Parathyroid adenoma (tissue), 2 donors: ENCODE results near the gene TIMP4.

Experiments
- H2AFZ ChIP-seq: fragments of 300-600 bp; sonication (generic); one replicate; pipeline ENCODE4 v1.7.0; 2017; ENCODE audit warnings: antibody characterized with exemption, mild to moderate bottlenecking
- H3K27ac ChIP-seq: fragments of 300-600 bp; sonication (generic); one replicate; pipeline ENCODE4 v1.7.0; 2017
- H3K27me3 ChIP-seq: fragments of 300-600 bp; sonication (generic); one replicate; pipeline ENCODE4 v1.7.0; 2017; ENCODE audit warnings: low read length; ENCODE audit not compliant: control insufficient read depth, insufficient read depth
- H3K36me3 ChIP-seq: fragments of 300-600 bp; sonication (generic); one replicate; pipeline ENCODE4 v1.7.0; 2017; ENCODE audit warnings: low read length; ENCODE audit not compliant: control insufficient read depth, insufficient read depth
- H3K4me1 ChIP-seq: fragments of 300-600 bp; sonication (generic); one replicate; pipeline ENCODE4 v1.7.0; 2017; ENCODE audit warnings: control low read depth
- H3K4me2 ChIP-seq: fragments of 300-600 bp; sonication (generic); one replicate; pipeline ENCODE4 v1.7.0; 2017; ENCODE audit warnings: low read length
- H3K4me3 ChIP-seq: fragments of 300-600 bp; sonication (generic); one replicate; pipeline ENCODE4 v1.7.0; 2017; ENCODE audit warnings: low read depth, low read length
- H3K79me2 ChIP-seq: fragments of 300-600 bp; sonication (generic); one replicate; pipeline ENCODE4 v1.7.0; 2017; ENCODE audit warnings: control low read depth
- H3K9ac ChIP-seq: fragments of 300-600 bp; sonication (generic); one replicate; pipeline ENCODE4 v1.7.0; 2017; ENCODE audit warnings: mild to moderate bottlenecking
- H3K9me3 ChIP-seq: fragments of 300-600 bp; sonication (generic); one replicate; pipeline ENCODE4 v1.7.0; 2017; ENCODE audit warnings: low read length; ENCODE audit not compliant: control insufficient read depth
- TF ChIP-seq, protein P1 (sequence below): fragments of 300-600 bp; sonication (generic); IDR thresholded peaks from one replicate; pipeline ENCODE4 v1.7.0; 2017; ENCODE audit warnings: antibody characterized with exemption, mild to moderate bottlenecking
- donor health status: primary hyperparathyroidism.

The TIMP4 gene

DNA sequence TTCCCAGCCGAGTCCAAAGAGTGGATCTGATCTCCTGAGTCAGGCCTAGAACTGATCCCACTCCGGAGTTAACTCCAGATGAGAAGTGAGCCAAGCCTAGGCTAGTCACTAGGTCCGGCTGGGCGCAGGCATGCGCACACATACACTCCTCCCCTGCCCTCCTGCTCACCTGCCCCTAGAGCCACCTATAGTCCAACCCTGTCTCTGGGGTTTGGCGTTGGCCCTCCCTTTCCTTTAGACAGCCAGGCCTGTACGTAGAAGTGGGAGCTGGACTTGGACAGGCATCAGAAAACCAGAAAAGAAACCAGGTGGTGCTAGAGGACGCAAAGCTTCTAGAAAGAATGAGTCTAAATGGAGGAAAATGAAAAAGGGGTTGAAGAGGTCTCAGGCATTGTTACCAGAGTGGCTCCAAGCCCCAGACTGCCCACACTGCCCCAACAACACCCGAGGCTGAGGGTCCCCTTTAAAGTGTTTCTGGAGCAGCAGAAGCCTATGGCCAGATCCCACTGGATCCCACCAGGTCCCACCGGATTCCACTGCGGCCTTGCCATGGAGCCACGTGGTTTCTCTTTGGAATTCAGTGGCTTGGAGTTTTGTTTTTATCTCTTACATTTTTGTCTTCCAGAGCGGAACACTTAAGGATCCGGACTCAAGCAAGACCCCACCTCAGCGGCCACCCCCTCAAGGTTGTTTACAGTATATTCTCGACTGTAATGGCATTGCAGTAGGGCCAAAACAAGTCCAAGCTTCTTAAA lies 24.2 kb upstream of the TIMP4 start:
- H3K27ac ChIP-seq, result no peak overlapping the region
- H3K4me2 ChIP-seq, result no peak overlapping the region
- H3K4me3 ChIP-seq, result no peak overlapping the region
- no peaks in the 10 kb centered on the region for H3K27me3 ChIP-seq
- no peak overlapping the region for H2AFZ ChIP-seq
- H3K36me3 ChIP-seq, result no peaks in the 10 kb centered on the region
- no peaks in the 10 kb centered on the region for H3K4me1 ChIP-seq
- H3K9me3 ChIP-seq, result no peaks in the 10 kb centered on the region
- no peak overlapping the region for H3K9ac ChIP-seq
- TF ChIP-seq, protein P1, sequence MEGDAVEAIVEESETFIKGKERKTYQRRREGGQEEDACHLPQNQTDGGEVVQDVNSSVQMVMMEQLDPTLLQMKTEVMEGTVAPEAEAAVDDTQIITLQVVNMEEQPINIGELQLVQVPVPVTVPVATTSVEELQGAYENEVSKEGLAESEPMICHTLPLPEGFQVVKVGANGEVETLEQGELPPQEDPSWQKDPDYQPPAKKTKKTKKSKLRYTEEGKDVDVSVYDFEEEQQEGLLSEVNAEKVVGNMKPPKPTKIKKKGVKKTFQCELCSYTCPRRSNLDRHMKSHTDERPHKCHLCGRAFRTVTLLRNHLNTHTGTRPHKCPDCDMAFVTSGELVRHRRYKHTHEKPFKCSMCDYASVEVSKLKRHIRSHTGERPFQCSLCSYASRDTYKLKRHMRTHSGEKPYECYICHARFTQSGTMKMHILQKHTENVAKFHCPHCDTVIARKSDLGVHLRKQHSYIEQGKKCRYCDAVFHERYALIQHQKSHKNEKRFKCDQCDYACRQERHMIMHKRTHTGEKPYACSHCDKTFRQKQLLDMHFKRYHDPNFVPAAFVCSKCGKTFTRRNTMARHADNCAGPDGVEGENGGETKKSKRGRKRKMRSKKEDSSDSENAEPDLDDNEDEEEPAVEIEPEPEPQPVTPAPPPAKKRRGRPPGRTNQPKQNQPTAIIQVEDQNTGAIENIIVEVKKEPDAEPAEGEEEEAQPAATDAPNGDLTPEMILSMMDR, result no peak
- no peaks in the 10 kb centered on the region for H3K79me2 ChIP-seq

DNA sequence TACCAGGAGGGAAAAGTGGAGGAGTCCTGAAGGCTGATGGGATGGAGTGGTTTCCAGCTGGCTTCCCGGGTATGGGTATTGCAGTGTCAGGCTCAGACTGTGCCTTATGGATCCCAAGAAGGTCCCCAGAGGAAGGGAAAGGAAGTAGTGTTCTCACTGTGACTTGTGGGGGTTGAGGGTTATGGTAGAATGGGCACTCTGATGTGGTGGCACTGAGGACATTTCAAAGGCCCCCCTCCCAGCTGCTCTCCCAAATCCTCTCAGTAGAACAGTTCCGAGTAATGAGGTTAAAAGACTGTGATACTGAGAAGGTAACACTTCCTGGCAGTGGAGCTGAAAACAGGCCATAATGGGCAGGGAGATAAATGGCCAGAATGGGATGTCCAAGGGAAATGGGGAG lies 23.1 kb upstream of the TIMP4 start:
- H3K36me3 ChIP-seq, result no peaks in the 10 kb centered on the region
- H3K9me3 ChIP-seq, result no peaks in the 10 kb centered on the region
- H3K4me2 ChIP-seq, result no peak overlapping the region
- H3K4me1 ChIP-seq, result no peaks in the 10 kb centered on the region
- no peaks in the 10 kb centered on the region for H3K79me2 ChIP-seq
- H3K9ac ChIP-seq, result no peak overlapping the region
- no peak overlapping the region for H3K4me3 ChIP-seq
- H3K27me3 ChIP-seq, result no peaks in the 10 kb centered on the region
- H3K27ac ChIP-seq, result no peak overlapping the region
- H2AFZ ChIP-seq, result no peak overlapping the region
- TF ChIP-seq, protein P1, result no peak

GRCh38 chr3:12181301-12181700 lies 22.6 kb upstream of the TIMP4 start:
- H3K4me1 ChIP-seq, result no peaks in the 10 kb centered on the region
- no peak overlapping the region for H3K27ac ChIP-seq
- H3K4me2 ChIP-seq, result no peak overlapping the region
- no peak overlapping the region for H2AFZ ChIP-seq
- no peak overlapping the region for H3K4me3 ChIP-seq
- H3K9ac ChIP-seq, result no peak overlapping the region
- H3K79me2 ChIP-seq, result no peaks in the 10 kb centered on the region
- no peaks in the 10 kb centered on the region for H3K27me3 ChIP-seq
- no peaks in the 10 kb centered on the region for H3K36me3 ChIP-seq
- H3K9me3 ChIP-seq, result no peaks in the 10 kb centered on the region
- TF ChIP-seq, protein P1, result no peak

DNA sequence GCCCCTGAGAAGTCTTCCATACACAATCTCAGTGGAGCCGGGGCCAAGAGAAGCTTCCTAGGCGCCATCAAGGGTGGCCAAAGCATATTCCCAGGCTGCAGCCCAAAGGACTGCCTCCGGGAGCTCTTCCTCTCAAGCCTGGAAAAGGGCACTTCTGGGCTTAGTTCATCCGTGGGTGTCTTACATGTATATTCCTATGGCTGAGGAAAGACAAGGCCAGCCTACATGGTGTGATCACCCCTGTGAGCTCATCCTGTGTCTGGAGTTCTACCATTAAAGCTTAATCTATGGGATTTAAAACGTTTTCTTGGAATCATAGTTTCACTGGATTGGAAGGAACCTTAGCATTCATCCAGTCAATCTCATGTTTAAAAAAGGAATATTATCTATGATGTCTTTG lies 21.9 kb upstream of the TIMP4 start:
- peaks cover 2% of the 10 kb centered on the region for H3K4me1 ChIP-seq
- no peaks in the 10 kb centered on the region for H3K9me3 ChIP-seq
- no peaks in the 10 kb centered on the region for H3K36me3 ChIP-seq
- no peak overlapping the region for H3K27ac ChIP-seq
- H3K79me2 ChIP-seq, result no peaks in the 10 kb centered on the region
- no peak overlapping the region for H3K4me2 ChIP-seq
- no peak overlapping the region for H3K4me3 ChIP-seq
- H3K9ac ChIP-seq, result no peak overlapping the region
- H2AFZ ChIP-seq, result no peak overlapping the region
- TF ChIP-seq, protein P1, result no peak
- no peaks in the 10 kb centered on the region for H3K27me3 ChIP-seq

DNA sequence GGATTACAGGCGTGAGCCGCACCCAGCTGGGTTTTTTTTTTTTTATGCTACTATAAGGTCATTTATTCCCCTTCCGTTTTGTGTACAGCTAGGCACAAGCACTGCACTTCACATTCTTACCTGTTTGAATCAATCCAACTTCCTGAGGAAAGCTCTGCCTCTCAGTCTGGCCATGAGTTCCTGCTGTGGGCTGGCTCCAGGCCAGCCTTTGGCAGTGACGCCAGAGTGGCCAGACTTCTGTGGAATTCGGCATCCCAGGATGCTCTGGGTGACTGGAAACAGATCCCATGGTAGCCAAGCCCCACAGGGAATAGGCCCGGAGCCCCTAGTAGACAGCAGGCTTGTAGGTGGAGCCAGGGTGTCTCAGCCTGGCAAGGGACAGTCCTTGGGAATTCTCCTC lies 21.5 kb upstream of the TIMP4 start:
- Histone ChIP-seq H3K4me3 (no peak overlapping the region), H3K9ac (no peak overlapping the region), H3K27me3 (no peaks in the 10 kb centered on the region), H3K36me3 (no peaks in the 10 kb centered on the region), H3K79me2 (no peaks in the 10 kb centered on the region), H3K4me1 (peaks cover 6% of the 10 kb centered on the region), H3K27ac (no peak overlapping the region), H3K9me3 (no peaks in the 10 kb centered on the region), H2AFZ (no peak overlapping the region), H3K4me2 (no peak overlapping the region)
- TF ChIP-seq, protein P1, result no peak
